Erythroblast (primary cell): ENCODE measurements around the gene ERGIC2.

ENCODE experiments used
- GATA1 ChIP-seq: IDR thresholded peaks from 2 replicates; pipeline ENCODE4 v1.6.1; 2011; ENCODE audit warnings: low read depth, mild to moderate bottlenecking, control low read depth, low read length, moderate library complexity
- POLR2A ChIP-seq: IDR thresholded peaks from 2 replicates; pipeline ENCODE4 v1.6.1; 2011; ENCODE audit warnings: mild to moderate bottlenecking, low read length

DNA sequence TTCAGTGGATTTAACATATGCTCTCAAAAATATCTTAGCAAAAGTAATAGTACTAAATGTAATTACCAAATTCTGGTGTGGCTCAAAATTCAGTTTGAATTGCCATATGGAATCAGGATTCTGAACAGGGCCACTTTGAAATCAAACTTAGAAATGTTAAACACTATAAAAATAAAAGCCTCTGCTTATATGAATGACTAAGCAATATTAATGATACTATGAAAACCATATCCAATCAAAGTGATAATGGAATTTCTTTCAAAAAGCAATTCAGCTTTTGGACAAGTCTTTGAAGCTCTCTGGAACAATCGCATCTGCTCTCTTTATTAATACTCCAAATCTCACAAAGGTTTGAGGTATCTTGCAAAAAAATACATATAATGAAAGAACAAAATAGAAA is 51.6 kb downstream of the ERGIC2 start:
- TF ChIP-seq POLR2A (no peak), GATA1 (no peak)
